Lung (tissue), 12 donors: ENCODE measurements around the gene A3GALT2. TPM values are rescaled to one million over a fixed set of nuclear protein-coding genes. Genes with fewer than 3 reads are reported as not detected.

Experiments used
- ATAC-seq: fragments of 200-7000 bp; cut with Tn5 transposase; one replicate; pipeline ENCODE4 v1.9.1; 2020; ENCODE audit warnings: moderate number of reproducible peaks; ENCODE audit not compliant: insufficient read depth, low FRiP score
- DNase-seq, 3 donors: peaks; one replicate each; pipeline ENCODE4 v3.0.0-alpha.2; 2013 to 2017
- H3K27ac ChIP-seq, 2 donors: one replicate each; pipeline ENCODE4 v1.5.1; 2013; ENCODE audit warnings: mild to moderate bottlenecking in 2 of 2, moderate library complexity in 2 of 2, control low read depth in 1 of 2, inconsistent platforms in 1 of 2, low read depth in 1 of 2, low read length in 1 of 2
- H3K27me3 ChIP-seq, 3 donors: one replicate each; pipeline ENCODE4 v1.5.1; 2013; ENCODE audit warnings: low read length in 2 of 3; ENCODE audit not compliant: control insufficient read depth in 3 of 3, insufficient read depth in 3 of 3
- H3K36me3 ChIP-seq, 4 donors: one replicate each; pipeline ENCODE4 v1.5.1; 2013; ENCODE audit warnings: low read length in 4 of 4, mild to moderate bottlenecking in 1 of 4, moderate library complexity in 1 of 4; ENCODE audit not compliant: control insufficient read depth in 4 of 4, insufficient read depth in 4 of 4
- H3K4me1 ChIP-seq, 5 donors: one replicate each; pipeline ENCODE4 v1.5.1; 2013; ENCODE audit warnings: low read length in 5 of 5, mild to moderate bottlenecking in 2 of 5, moderate library complexity in 1 of 5; ENCODE audit not compliant: control insufficient read depth in 5 of 5, insufficient read depth in 5 of 5
- H3K4me3 ChIP-seq: one replicate; pipeline ENCODE4 v1.5.1; 2013; ENCODE audit warnings: mild to moderate bottlenecking, control low read depth, moderate library complexity
- H3K9ac ChIP-seq, 2 donors: one replicate each; pipeline ENCODE4 v1.5.1; 2013; ENCODE audit warnings: low read length in 2 of 2, control low read depth in 1 of 2; ENCODE audit not compliant: insufficient read depth in 1 of 2
- H3K9me3 ChIP-seq, 4 donors: one replicate each; pipeline ENCODE4 v1.5.1; 2013; ENCODE audit warnings: low read length in 3 of 4, mild to moderate bottlenecking in 1 of 4, moderate library complexity in 1 of 4; ENCODE audit not compliant: control insufficient read depth in 4 of 4, insufficient read depth in 3 of 4
- WGBS, 2 donors: extraction: QIAGEN DNeasy Blood & Tissue Kit; methylation state at CpG; one replicate each; pipeline ENCODE4 v1.1.7; 2013; 5-methylcytosine and 5-hydroxymethylcytosine counted together
- polyA plus RNA-seq, 2 donors: library from polyadenylated mRNA; stranded (reverse); fragments of 200-250 nt; gene quantifications; one replicate each; pipeline ENCODE4 v1.2.1, GENCODE V29; 2013
- total RNA-seq, 2 donors: library from RNA; depleted of rRNA in 1 of 2; stranded (reverse); fragments of >200 nt in 1 of 2; gene quantifications; one replicate each; pipeline ENCODE4 v1.2.1, GENCODE V29; 2014 to 2021
- TF ChIP-seq, protein P1 (sequence below): IDR thresholded peaks from 2 replicates; pipeline ENCODE4 v1.5.1; 2012; ENCODE audit warnings: mild to moderate bottlenecking; ENCODE audit errors: control extremely low read depth, extremely low read depth
- donor health status: control.
- donor health status: control.
- donor health status: Bipolar disorder and iron deficiency.
- donor health status: healthy.
- donor health status: DM: yes; HTN: yes; CAD: no.

Gene A3GALT2
- total and polyA plus RNA-seq, 4 donors = 0.07 to 0.28 TPM; not detected in 2

- Histone ChIP-seq H3K27ac (no peak overlapping the region), H3K27me3 (peaks cover 0 to 3% (median 0%) of the 10 kb centered on the region in 3 donors), H3K4me3 (no peak overlapping the region), H3K9me3 (no peaks in the 10 kb centered on the region), H3K9ac (no peak overlapping the region), H3K36me3 (no peaks in the 10 kb centered on the region), H3K4me1 (peaks cover 0 to 16% (median 3%) of the 10 kb centered on the region in 5 donors)
- WGBS, 2 donors = 17 to 22% methylated on average over 85 to 113 of the region's 113 CpGs
- ATAC-seq (peak; percentile 25), DNase-seq (peak; percentile 54 to 66 (median 66))
- TF ChIP-seq, protein P1, sequence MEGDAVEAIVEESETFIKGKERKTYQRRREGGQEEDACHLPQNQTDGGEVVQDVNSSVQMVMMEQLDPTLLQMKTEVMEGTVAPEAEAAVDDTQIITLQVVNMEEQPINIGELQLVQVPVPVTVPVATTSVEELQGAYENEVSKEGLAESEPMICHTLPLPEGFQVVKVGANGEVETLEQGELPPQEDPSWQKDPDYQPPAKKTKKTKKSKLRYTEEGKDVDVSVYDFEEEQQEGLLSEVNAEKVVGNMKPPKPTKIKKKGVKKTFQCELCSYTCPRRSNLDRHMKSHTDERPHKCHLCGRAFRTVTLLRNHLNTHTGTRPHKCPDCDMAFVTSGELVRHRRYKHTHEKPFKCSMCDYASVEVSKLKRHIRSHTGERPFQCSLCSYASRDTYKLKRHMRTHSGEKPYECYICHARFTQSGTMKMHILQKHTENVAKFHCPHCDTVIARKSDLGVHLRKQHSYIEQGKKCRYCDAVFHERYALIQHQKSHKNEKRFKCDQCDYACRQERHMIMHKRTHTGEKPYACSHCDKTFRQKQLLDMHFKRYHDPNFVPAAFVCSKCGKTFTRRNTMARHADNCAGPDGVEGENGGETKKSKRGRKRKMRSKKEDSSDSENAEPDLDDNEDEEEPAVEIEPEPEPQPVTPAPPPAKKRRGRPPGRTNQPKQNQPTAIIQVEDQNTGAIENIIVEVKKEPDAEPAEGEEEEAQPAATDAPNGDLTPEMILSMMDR = no peak
Observed at GRCh38 chr1:33306653-33307493, 14.0 kb downstream of the A3GALT2 start.

DNA sequence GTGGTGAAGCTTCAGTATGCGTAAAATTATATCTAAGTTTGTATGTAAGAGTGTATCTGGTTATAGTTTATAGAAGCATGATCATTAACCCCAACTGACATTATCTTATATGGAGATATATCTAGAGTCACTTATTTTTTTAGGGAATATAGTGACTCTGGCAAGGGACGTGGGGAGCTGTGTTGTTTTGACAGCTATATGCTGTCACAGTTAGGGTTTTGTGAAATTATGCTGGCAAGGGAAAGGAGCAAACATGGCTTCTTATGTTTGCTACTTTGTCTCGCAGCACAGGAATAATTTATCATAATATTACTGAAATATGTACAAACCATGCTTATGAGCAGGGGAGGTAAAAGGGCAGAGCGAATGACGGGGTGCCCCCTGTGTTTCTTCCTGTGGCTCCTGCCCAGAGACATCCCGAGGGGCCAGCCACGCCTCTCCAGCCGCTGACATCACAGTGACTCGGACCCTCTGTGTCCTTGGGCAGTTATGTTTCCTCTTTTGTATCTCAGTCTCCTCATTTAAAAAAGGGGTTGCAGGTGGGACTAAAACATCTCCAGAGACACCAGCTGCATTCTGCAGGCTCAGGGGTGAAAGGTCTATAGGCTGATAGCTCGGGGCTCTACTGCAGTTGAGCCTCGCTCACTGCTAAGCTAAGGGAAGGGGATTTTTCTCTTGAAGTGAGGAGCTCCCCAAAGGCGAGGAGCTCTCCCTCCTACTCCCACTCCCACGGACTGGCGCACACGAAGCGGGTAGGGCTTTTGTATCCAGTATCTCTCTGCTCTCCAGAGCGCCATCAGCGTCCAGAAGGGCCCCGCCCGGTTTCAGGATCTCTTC is 14.9 kb downstream of the A3GALT2 start:
- WGBS, 2 donors = 53 to 64% methylated on average over 20 of the region's 20 CpGs
- Histone ChIP-seq H3K9ac (no peak overlapping the region), H3K27me3 (peaks cover 0 to 3% (median 0%) of the 10 kb centered on the region in 3 donors), H3K36me3 (no peaks in the 10 kb centered on the region), H3K4me1 (peaks cover 4 to 20% (median 7%) of the 10 kb centered on the region in 5 donors), H3K4me3 (no peak overlapping the region), H3K27ac (no peak overlapping the region), H3K9me3 (no peaks in the 10 kb centered on the region)
- TF ChIP-seq, protein P1 = no peak
- DNase-seq (peak in 2 of 3 donors; percentile 38 to 46), ATAC-seq (no peak)

DNA sequence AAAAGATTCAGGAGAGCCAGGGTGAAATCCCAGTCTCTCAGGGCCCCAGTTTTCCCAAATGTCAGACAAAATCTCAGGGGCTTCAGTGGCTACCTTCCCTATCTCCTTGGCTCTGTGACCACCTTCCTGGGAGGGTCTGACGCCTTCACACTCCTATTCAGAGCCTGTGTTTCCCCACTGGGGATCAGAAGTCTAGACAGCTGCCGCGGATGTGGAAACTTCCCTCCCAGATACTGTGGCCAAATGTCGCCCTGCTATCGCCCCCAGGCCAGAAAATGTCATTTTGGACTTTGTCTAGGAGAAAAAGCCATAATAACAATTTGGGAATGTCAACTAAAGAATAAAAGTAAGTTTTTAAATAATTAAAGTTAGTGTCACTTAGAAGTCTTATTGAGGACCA is 15.9 kb downstream of the A3GALT2 start:
- TF ChIP-seq, protein P1 = no peak
- 76 to 92% methylated on average over 5 of the region's 5 CpGs for WGBS, 2 donors
- H3K36me3 ChIP-seq = no peaks in the 10 kb centered on the region
- peaks cover 5 to 31% (median 15%) of the 10 kb centered on the region in 5 donors for H3K4me1 ChIP-seq
- H3K9me3 ChIP-seq = no peaks in the 10 kb centered on the region
- H3K27ac ChIP-seq = no peak overlapping the region
- peaks cover 0 to 3% (median 0%) of the 10 kb centered on the region in 3 donors for H3K27me3 ChIP-seq
- no peak overlapping the region for H3K4me3 ChIP-seq
- ATAC-seq (no peak), DNase-seq (no peak)
- H3K9ac ChIP-seq = no peak overlapping the region
